ENCODE measurements around the gene IFT25. TPM values are rescaled to one million over a fixed set of nuclear protein-coding genes. Genes with fewer than 3 reads are reported as not detected.

IFT25 gene
- total and polyA plus RNA-seq, 2 of the 13 experiments (the other 11 are each of a cell fraction or from before 2014, with no cell fraction given): 19.7 to 48.0 TPM

GRCh38 chr1:53959664-53960250, 14.3 kb upstream of the IFT25 start (continued):
- TF ChIP-seq ZNF775 (CRISPR knock-in tag; IDR thresholded peaks at IDR 0.05; ENCODE audit: borderline replicate concordance) (no peak), STAT5B (CRISPR knock-in tag; IDR thresholded peaks at IDR 0.05) (no peak), ZNF549 (CRISPR knock-in tag; IDR thresholded peaks at IDR 0.05) (no peak), RFXANK (CRISPR knock-in tag; IDR thresholded peaks at IDR 0.05) (no peak), ZNF781 (CRISPR knock-in tag; IDR thresholded peaks at IDR 0.05; ENCODE audit: borderline replicate concordance, not compliant biosample characterization) (no peak), ZNF333 (CRISPR knock-in tag; IDR thresholded peaks at IDR 0.05; ENCODE audit: borderline replicate concordance) (no peak), ZNF777 (CRISPR knock-in tag; IDR thresholded peaks at IDR 0.05) (no peak), SMC3 (IDR thresholded peaks at IDR 0.05; ENCODE audit: low read length) (peak; percentile 63), ZNF572 (CRISPR knock-in tag; IDR thresholded peaks at IDR 0.05) (no peak), ATRX (CRISPR knock-in tag; IDR thresholded peaks at IDR 0.05; ENCODE audit: borderline replicate concordance) (no peak), MIER2 (CRISPR knock-in tag; IDR thresholded peaks at IDR 0.05) (no peak), ZBTB38 (CRISPR knock-in tag; IDR thresholded peaks at IDR 0.05) (no peak), STAG1 (CRISPR knock-in tag; IDR thresholded peaks at IDR 0.05) (peak; percentile 70), ZSCAN5A (CRISPR knock-in tag; IDR thresholded peaks at IDR 0.05; ENCODE audit: borderline replicate concordance) (no peak), MXD1 (CRISPR knock-in tag; IDR thresholded peaks at IDR 0.05) (no peak)

All from HepG2 (cell line).